8988T (cell line): ENCODE results near the gene NBAS.
"Not testable (repeated sequence)": the region's sequence is repeated elsewhere in the genome, so short reads cannot be mapped to it uniquely, and the experiment has no call there.

Experiments
- DNase-seq: peaks from one replicate; pipeline ENCODE4 v3.0.0; 2011

The NBAS gene

GRCh38 chr2:15557887-15558311, 3.2 kb downstream of the NBAS start:
- DNase-seq, result no peak

- no peak for DNase-seq
These were observed 4.7 kb downstream of the NBAS start for GRCh38 chr2:15556311-15556930.

- DNase-seq, result no peak
These were observed 5.4 kb downstream of the NBAS start for GRCh38 chr2:15555760-15556193.

- no peak for DNase-seq
These were observed 6.5 kb downstream of the NBAS start for GRCh38 chr2:15554525-15555218.

GRCh38 chr2:15553951-15554350, 7.2 kb downstream of the NBAS start:
- no peak for DNase-seq

GRCh38 chr2:15553519-15553918, 7.6 kb downstream of the NBAS start:
- no peak for DNase-seq

GRCh38 chr2:15548974-15549373, 12.2 kb downstream of the NBAS start:
- DNase-seq, result no peak

GRCh38 chr2:15547115-15547876, 13.8 kb downstream of the NBAS start:
- no peak for DNase-seq

- DNase-seq, result no peak
These were observed 14.6 kb downstream of the NBAS start for GRCh38 chr2:15546297-15547098.

GRCh38 chr2:15544227-15544626, 16.9 kb downstream of the NBAS start:
- DNase-seq, result no peak

- DNase-seq, result no peak
These were observed 17.6 kb downstream of the NBAS start for GRCh38 chr2:15543541-15543940.

- no peak for DNase-seq
These were observed 18.1 kb downstream of the NBAS start for GRCh38 chr2:15543053-15543452.

- not testable (repeated sequence) for DNase-seq
These were observed 18.9 kb downstream of the NBAS start for GRCh38 chr2:15542269-15542668.

- not testable (repeated sequence) for DNase-seq
These were observed 20.6 kb downstream of the NBAS start for GRCh38 chr2:15540523-15540922.

- DNase-seq, result no peak
These were observed 21.1 kb downstream of the NBAS start for GRCh38 chr2:15539999-15540398.

GRCh38 chr2:15538792-15539191, 22.3 kb downstream of the NBAS start:
- no peak for DNase-seq

- no peak for DNase-seq
These were observed 27.2 kb downstream of the NBAS start for GRCh38 chr2:15533860-15534480.

- DNase-seq, result no peak
These were observed 28.1 kb downstream of the NBAS start for GRCh38 chr2:15532996-15533395.

GRCh38 chr2:15531095-15531854, 29.9 kb downstream of the NBAS start:
- no peak for DNase-seq

- no peak for DNase-seq
These were observed 33.9 kb downstream of the NBAS start for GRCh38 chr2:15527074-15527739.

- no peak for DNase-seq
These were observed 39.4 kb downstream of the NBAS start for GRCh38 chr2:15521641-15522181.
